Fibroblast of pulmonary artery (primary cell): ENCODE data around the gene CLEC4C.
"Not testable (repeated sequence)": the region's sequence is repeated elsewhere in the genome, so short reads cannot be mapped to it uniquely, and the experiment has no call there.

Experiments
- DNase-seq: peaks from one replicate; pipeline ENCODE4 v3.0.0-alpha.2; 2010; ENCODE audit warnings: low read depth
- H3K4me3 ChIP-seq: replicated peaks from 2 replicates; pipeline ENCODE4 v1.5.1; 2011; ENCODE audit warnings: low read depth, mild to moderate bottlenecking, control low read depth, low read length, moderate library complexity
- TF ChIP-seq, protein P1 (sequence below): IDR thresholded peaks from 2 replicates; pipeline ENCODE4 v1.5.1; 2011; ENCODE audit warnings: mild to moderate bottlenecking, control low read depth, low read length, inconsistent platforms; ENCODE audit errors: missing control alignments

CLEC4C gene

GRCh38 chr12:7749442-7749841 lies 2.3 kb upstream of the CLEC4C start:
- TF ChIP-seq, protein P1, sequence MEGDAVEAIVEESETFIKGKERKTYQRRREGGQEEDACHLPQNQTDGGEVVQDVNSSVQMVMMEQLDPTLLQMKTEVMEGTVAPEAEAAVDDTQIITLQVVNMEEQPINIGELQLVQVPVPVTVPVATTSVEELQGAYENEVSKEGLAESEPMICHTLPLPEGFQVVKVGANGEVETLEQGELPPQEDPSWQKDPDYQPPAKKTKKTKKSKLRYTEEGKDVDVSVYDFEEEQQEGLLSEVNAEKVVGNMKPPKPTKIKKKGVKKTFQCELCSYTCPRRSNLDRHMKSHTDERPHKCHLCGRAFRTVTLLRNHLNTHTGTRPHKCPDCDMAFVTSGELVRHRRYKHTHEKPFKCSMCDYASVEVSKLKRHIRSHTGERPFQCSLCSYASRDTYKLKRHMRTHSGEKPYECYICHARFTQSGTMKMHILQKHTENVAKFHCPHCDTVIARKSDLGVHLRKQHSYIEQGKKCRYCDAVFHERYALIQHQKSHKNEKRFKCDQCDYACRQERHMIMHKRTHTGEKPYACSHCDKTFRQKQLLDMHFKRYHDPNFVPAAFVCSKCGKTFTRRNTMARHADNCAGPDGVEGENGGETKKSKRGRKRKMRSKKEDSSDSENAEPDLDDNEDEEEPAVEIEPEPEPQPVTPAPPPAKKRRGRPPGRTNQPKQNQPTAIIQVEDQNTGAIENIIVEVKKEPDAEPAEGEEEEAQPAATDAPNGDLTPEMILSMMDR = no peak
- H3K4me3 ChIP-seq = no peak overlapping the region
- DNase-seq = no peak

DNA sequence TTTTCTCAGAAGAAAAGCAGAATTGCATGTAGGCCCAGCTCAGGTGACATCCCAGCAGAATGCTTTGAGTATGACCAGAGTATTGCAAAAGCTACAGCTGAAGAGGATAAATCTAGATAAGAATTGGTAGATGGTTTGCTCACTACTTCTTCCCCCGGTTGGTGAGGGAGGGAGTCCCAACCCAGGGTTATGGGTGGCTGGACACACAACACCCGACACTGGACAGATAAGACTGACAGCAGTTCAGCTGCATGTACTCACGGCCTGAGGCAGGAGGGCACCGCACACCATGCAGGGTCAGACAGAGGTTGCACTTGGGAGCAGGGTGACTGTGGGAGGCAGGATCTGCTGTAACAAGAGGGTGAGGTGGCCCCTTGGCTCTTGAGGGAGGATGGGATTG lies 1.7 kb upstream of the CLEC4C start:
- no peak overlapping the region for H3K4me3 ChIP-seq
- TF ChIP-seq, protein P1 = no peak

GRCh38 chr12:7732993-7733392 lies 14.2 kb downstream of the CLEC4C start:
- DNase-seq = no peak
- TF ChIP-seq, protein P1 = no peak
- H3K4me3 ChIP-seq = no peak overlapping the region

More for the DNA sequence above, 1.7 kb upstream of the CLEC4C start:
- DNase-seq = no peak

DNA sequence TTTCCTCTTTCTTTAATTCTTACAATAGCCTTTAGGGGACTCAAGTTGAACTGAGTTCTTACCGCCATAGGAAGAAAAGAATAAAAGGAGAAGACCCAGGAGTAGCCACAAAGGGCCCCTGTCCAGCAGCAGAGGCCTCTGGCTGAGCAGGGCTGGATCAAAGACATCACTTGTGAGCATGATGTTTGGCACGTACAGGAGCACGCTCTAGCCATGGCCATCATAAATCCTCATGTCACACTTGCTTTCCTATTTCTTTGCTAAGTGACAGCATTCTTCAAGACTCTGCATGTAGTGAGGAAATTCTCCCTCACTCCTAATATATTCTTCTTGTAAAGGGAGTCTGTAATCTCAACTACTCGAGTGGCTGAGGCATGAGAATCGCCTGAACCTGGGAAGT lies 15.7 kb downstream of the CLEC4C start:
- TF ChIP-seq, protein P1 = no peak
- DNase-seq = no peak
- no peak overlapping the region for H3K4me3 ChIP-seq

GRCh38 chr12:7730984-7731383 lies 16.2 kb downstream of the CLEC4C start:
- not testable (repeated sequence) for H3K4me3 ChIP-seq, DNase-seq

GRCh38 chr12:7729746-7730145 lies 17.4 kb downstream of the CLEC4C start:
- H3K4me3 ChIP-seq = no peak overlapping the region
- TF ChIP-seq, protein P1 = no peak
- no peak for DNase-seq

DNA sequence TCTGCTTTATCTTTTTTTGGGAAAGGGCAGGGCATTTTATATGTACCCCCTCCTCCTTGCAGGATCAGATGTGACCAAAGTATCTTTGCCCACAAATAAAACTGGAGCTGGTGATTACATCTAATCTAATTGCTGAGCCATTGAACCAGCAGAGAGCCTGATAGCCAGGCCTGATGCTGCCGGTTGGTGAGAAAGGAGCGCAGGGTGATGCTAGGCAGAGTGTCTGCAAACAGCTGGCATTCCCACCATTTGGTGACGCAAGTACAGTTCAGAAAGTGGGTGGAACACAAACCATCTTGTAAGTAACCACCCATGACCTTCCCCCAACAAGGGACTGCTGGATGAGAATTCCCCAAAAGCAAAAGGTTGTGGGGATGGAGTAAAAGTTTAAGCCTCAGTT lies 23.2 kb downstream of the CLEC4C start:
- H3K4me3 ChIP-seq = no peak overlapping the region
- TF ChIP-seq, protein P1 = no peak

More for the DNA sequence above, 23.2 kb downstream of the CLEC4C start:
- no peak for DNase-seq
